HUES64 (cell line): ENCODE measurements around the gene THRB.
"Not testable (repeated sequence)": the region's sequence is repeated elsewhere in the genome, so short reads cannot be mapped to it uniquely, and the experiment has no call there.

ENCODE experiments used
- H3K27ac ChIP-seq: 2 replicates; pipeline ENCODE4 v1.7.0; 2013; ENCODE audit warnings: low read depth, low read length, inconsistent platforms
- H3K27me3 ChIP-seq: 2 replicates; pipeline ENCODE4 v1.6.1; 2013; ENCODE audit warnings: mild to moderate bottlenecking, low read length; ENCODE audit not compliant: insufficient read depth
- H3K36me3 ChIP-seq: 2 replicates; pipeline ENCODE4 v1.6.1; 2013; ENCODE audit warnings: mild to moderate bottlenecking, low read length; ENCODE audit not compliant: insufficient read depth
- H3K4me1 ChIP-seq: 2 replicates; pipeline ENCODE4 v1.6.1; 2013; ENCODE audit warnings: mild to moderate bottlenecking, low read length, moderate library complexity; ENCODE audit not compliant: insufficient read depth
- H3K4me3 ChIP-seq: 2 replicates; pipeline ENCODE4 v1.5.1; 2013; ENCODE audit warnings: mild to moderate bottlenecking, low read length, moderate library complexity
- H3K9ac ChIP-seq: 2 replicates; pipeline ENCODE4 v1.6.1; 2013; ENCODE audit warnings: mild to moderate bottlenecking, low read depth, low read length
- H3K9me3 ChIP-seq: 2 replicates; pipeline ENCODE4 v1.6.1; 2013; ENCODE audit warnings: low read depth, low read length; ENCODE audit not compliant: insufficient read depth
- WGBS: fragments of 150-250, 120-280 bp; methylation state at CpG from one replicate; pipeline ENCODE4 v1.1.7; 2013; ENCODE audit warnings: missing lambda C conversion rate; 5-methylcytosine and 5-hydroxymethylcytosine counted together

Gene THRB

DNA sequence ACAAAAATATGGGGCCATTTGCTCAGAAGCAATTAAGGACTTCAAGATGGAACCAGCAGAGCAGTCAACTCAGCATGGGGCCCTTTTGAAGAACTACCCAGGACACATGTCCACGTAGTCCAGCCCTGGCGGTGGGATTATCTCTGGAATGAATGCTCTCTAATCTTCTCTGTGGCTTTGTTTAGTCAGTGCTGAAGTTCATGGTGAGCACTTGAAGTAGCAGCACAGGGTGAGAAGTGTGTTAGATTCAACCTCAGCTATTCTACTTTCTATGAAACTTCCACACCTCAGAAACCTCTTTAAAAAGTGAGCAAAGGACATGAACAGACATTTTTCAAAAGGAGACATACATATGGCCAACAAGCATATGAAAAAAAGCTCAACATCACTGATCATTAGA is 74.4 kb downstream of the THRB start:
- Histone ChIP-seq H3K36me3 (no peaks in the 10 kb centered on the region), H3K4me3 (no peak overlapping the region), H3K27ac (no peak overlapping the region), H3K4me1 (no peaks in the 10 kb centered on the region), H3K27me3 (no peaks in the 10 kb centered on the region), H3K9ac (no peak overlapping the region), H3K9me3 (no peaks in the 10 kb centered on the region)
- 95% methylated on average over 2 of the region's 2 CpGs for WGBS

DNA sequence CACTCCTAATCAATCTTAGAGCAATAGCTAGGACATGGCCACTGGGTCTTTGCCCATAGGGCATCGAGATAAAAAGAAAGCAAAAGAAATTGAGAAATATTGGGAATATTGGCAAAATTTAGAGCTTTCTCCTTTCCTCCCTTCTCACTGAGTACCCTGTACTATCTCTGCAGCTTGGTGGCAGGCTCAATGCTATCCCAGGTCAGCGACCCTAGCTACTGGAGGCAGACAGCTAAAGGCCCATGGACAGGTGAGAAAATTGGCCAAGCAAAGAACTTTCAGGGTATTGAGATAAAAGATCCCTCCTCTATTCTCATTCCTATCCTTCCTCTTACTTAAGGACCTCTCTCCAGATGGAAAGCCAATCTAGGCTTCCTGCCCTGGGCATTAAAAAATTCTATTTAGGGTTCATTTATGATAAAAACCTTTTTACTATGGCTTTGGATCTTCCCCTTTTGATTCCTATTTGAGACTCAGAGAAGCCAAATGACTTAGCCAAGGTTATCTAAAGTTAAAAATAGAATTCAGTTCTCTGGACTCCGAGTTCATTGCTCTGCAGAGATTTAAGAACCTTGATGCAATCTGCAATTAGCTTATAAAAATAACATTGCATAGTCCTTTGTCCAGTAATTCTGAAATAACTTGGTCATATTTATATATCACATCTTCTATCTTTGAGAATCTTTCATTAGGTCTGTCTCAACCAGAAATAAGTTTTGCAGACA is 75.4 kb downstream of the THRB start:
- Histone ChIP-seq H3K27ac (no peak overlapping the region), H3K4me1 (no peaks in the 10 kb centered on the region), H3K27me3 (no peaks in the 10 kb centered on the region), H3K36me3 (no peaks in the 10 kb centered on the region), H3K9me3 (no peaks in the 10 kb centered on the region), H3K4me3 (no peak overlapping the region), H3K9ac (no peak overlapping the region)
- WGBS, result 92% methylated on average over 2 of the region's 3 CpGs

DNA sequence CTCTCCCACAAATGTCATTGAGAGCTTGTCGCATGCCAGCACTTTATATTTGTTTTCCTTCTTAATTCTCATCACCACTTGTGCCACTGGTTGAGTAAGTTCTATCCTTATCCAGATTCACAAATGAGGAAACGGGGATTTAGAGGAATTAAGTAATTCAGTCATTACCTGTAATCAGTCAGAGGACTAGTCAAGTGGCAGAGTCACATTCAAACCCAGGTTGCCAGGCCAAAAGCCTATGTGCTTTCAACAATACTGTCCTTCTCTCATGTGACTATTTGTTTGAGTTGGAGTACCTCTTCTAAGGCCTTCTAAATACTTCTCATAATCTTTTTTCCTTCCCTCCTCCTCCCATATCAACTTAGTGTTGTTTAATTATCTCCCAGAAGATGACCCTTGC is 76.9 kb downstream of the THRB start:
- Histone ChIP-seq H3K9ac (no peak overlapping the region), H3K36me3 (no peaks in the 10 kb centered on the region), H3K27ac (no peak overlapping the region), H3K27me3 (no peaks in the 10 kb centered on the region), H3K9me3 (no peaks in the 10 kb centered on the region), H3K4me1 (no peaks in the 10 kb centered on the region), H3K4me3 (no peak overlapping the region)
- WGBS, result 95% methylated on average over 2 of the region's 2 CpGs

DNA sequence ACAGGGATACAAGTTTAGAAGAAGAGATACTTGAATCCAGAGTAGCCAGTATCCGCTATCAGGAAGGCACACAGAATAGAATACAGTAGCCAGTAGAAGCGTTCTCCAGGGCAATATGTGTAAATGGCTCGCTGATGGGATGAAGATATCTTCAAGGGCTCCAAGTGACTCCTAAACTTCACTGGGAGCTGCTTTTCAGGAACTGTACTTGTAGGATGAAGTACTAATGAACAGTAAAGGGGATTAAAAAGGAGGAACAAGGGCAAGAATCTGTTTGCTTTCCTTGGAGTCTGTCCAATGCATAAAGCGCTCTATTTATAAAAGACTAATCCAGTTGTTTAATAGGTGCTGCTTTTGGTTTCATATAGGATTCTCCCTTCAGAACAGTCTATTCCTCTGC is 78.4 kb downstream of the THRB start:
- no peaks in the 10 kb centered on the region for H3K4me1 ChIP-seq
- no peaks in the 10 kb centered on the region for H3K27me3 ChIP-seq
- no peak overlapping the region for H3K27ac ChIP-seq
- no peak overlapping the region for H3K4me3 ChIP-seq
- H3K36me3 ChIP-seq, result no peaks in the 10 kb centered on the region
- 95% methylated on average over 4 of the region's 4 CpGs for WGBS
- no peaks in the 10 kb centered on the region for H3K9me3 ChIP-seq
- no peak overlapping the region for H3K9ac ChIP-seq

DNA sequence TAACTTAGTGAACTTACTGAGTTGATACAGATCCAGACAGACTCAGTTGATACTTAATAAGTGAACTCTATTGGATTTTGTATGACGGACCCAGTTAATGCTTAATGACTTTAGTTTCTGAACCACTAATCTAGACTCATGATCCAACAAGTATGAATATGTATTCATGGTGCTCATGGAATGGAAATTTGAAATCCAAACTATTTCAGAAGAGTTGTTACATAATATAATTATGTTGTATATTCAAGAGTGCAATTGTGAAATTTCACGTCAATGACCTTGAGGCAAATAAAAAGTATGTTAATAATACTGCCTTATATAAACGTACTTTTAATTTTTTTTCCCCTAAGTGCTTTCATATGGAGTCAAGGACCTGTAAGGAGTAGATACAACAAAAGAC is 78.8 kb downstream of the THRB start:
- WGBS, result 100% methylated on average over 1 of the region's 3 CpGs
- Histone ChIP-seq H3K9ac (no peak overlapping the region), H3K27ac (no peak overlapping the region), H3K36me3 (no peaks in the 10 kb centered on the region), H3K4me1 (peaks cover 2% of the 10 kb centered on the region; the same call in 1 of the 2 replicates), H3K4me3 (no peak overlapping the region), H3K27me3 (no peaks in the 10 kb centered on the region), H3K9me3 (no peaks in the 10 kb centered on the region)

DNA sequence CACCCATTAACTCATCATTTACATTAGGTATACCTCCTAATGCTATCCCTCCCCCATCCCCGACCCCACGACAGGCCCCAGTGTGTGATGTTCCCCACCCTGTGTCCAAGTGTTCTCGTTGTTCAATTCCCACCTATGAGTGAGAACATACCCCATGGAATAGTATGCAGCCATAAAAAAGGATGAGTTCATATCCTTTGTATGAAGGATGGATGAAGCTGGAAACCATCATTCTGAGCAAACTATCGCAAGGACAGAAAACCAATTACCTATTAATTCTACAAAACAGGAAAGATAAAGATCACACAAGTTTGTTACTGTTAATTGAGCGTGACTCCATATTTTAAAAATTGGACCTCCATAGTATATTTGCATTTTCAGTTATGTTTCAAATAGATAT is 81.0 kb downstream of the THRB start:
- not testable (repeated sequence) for H3K4me1 ChIP-seq, H3K27me3 ChIP-seq, H3K9ac ChIP-seq, H3K9me3 ChIP-seq, H3K4me3 ChIP-seq, H3K27ac ChIP-seq, H3K36me3 ChIP-seq
- 93% methylated on average over 4 of the region's 5 CpGs for WGBS

DNA sequence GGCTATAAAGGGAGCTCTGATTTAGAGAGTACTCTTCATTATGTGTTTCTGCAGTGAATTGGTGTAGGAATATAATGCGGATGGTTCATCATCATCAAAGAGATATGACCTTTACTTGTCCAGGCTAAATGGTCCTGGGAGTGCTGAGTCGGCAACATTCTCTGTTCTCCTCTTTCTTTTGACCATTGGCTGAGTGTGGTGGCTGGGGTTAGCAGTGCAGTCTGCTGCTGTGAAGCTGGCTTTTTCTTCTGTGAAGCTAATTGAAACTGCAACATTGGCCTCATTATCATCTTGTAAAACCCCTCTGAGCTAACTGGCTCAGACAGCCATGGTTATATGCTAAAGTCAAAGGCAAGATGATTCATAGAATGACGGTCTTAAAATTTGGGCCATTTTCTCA is 83.8 kb downstream of the THRB start:
- no peaks in the 10 kb centered on the region for H3K27me3 ChIP-seq
- WGBS, result 94% methylated on average over 3 of the region's 3 CpGs

DNA sequence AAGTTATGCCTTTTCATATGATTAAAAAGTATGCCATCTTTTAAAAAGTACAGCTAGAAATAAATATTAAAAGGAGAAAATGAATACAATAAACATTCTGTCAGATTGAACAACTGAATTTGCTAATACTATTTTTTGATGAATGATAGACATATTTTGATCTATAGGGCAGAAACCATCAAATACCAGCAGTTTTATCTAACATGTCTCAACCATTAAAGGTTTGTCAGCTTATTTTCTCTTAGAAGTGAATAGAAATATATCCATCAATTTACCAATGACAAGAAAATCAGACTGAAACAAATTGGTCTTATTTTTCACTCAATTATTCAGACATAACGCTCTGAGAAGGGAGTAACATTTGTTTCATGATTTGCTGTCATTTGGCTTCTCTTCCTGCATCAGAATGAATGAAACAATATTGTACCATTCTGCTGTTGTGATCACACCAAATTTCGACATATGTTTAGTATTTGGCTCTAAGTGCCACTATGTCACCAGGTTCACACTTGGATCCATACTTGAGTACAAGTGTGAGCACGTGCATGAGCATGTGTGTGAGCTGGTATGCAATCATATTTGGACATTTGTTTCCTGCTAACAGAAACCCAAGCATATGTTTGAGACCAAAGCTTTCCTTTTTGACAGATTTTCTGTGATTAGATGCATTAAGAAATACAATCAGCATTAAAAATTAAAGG is 86.5 kb downstream of the THRB start:
- WGBS, result 62% methylated on average over 3 of the region's 3 CpGs
- Histone ChIP-seq H3K27ac (no peak overlapping the region), H3K4me3 (no peak overlapping the region), H3K4me1 (peaks cover 5% of the 10 kb centered on the region; the same call in 1 of the 2 replicates), H3K9me3 (no peaks in the 10 kb centered on the region; the same call in 1 of the 2 replicates), H3K36me3 (no peaks in the 10 kb centered on the region), H3K27me3 (no peaks in the 10 kb centered on the region), H3K9ac (no peak overlapping the region)

More for the DNA sequence above, 83.8 kb downstream of the THRB start:
- Histone ChIP-seq H3K4me1 (peaks cover 5% of the 10 kb centered on the region; the same call in 1 of the 2 replicates), H3K36me3 (no peaks in the 10 kb centered on the region), H3K4me3 (no peak overlapping the region), H3K27ac (no peak overlapping the region), H3K9ac (no peak overlapping the region), H3K9me3 (no peaks in the 10 kb centered on the region)

DNA sequence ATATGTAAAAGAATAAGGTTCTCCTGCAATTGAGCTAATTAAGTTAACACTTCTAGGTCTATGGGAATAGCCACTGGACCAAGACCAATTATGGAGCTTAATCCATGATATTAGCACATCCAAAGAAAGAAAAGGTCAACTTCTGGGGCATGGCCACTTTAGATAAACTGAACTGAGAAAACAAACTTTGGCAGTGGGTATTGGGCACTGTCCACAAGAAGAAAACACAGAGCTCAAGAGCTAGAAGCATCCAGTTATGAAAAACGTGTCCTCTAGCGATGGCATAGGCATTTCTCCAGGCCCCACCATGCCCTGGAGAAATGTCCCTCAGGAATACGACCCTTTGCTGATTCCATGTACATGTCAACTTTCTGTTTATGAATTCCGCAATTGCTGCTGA is 87.8 kb downstream of the THRB start:
- H3K36me3 ChIP-seq, result no peaks in the 10 kb centered on the region
- 96% methylated on average over 4 of the region's 4 CpGs for WGBS
- peaks cover 5% of the 10 kb centered on the region; the same call in 1 of the 2 replicates for H3K4me1 ChIP-seq
- no peaks in the 10 kb centered on the region; the same call in 1 of the 2 replicates for H3K9me3 ChIP-seq
- no peak overlapping the region for H3K4me3 ChIP-seq
- no peak overlapping the region for H3K9ac ChIP-seq
- H3K27ac ChIP-seq, result no peak overlapping the region
- no peaks in the 10 kb centered on the region for H3K27me3 ChIP-seq

DNA sequence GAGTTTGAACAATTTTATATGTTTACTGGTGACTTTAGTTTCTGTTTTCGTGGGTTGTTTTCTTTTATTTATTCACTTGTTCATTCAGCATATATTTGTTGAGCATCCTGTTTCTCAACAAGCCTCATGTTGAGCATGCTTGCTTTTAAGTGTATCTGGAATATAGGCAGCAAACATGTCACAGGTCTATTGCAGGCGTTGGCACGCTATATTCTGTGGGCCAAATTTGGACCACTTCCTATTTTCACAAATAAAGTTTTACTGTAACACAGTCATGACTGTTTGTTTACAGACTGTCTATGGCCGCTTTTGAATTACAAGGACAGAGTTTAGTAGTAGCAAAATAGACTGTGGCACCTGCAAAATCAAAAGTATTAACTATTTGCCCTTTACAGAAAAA is 89.6 kb downstream of the THRB start:
- Histone ChIP-seq H3K27me3 (no peaks in the 10 kb centered on the region), H3K4me3 (no peak overlapping the region), H3K9ac (no peak overlapping the region), H3K9me3 (no peaks in the 10 kb centered on the region; the same call in 1 of the 2 replicates), H3K27ac (no peak overlapping the region), H3K36me3 (no peaks in the 10 kb centered on the region), H3K4me1 (no peaks in the 10 kb centered on the region)
- WGBS, result 98% methylated on average over 4 of the region's 4 CpGs

DNA sequence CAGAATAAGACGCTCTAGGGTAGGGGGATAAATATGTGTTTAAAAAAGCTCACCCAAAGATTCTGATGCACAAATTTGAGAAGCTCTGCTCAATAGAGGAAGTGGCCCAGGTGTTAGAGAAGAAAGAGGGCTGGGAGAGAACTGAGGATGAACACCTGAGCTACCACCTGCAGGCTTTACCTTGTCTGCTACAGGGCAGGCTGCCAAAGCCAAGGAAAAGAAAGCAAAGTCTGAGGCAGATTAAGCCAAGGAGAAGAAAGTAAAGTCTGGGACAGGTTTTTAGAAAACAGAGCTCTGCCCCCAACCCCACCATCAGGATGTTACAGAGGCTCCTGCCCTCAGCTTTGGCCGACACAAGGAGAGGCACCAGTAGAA is 92.9 kb downstream of the THRB start:
- 96% methylated on average over 1 of the region's 2 CpGs for WGBS
- no peaks in the 10 kb centered on the region for H3K36me3 ChIP-seq
- H3K4me3 ChIP-seq, result no peak overlapping the region
- H3K27ac ChIP-seq, result no peak overlapping the region
- no peak overlapping the region for H3K9ac ChIP-seq
- H3K27me3 ChIP-seq, result no peaks in the 10 kb centered on the region; the same call in 1 of the 2 replicates
- no peaks in the 10 kb centered on the region for H3K4me1 ChIP-seq
- H3K9me3 ChIP-seq, result no peaks in the 10 kb centered on the region; the same call in 1 of the 2 replicates
